ENCODE results near the gene MSI2. TPM values are rescaled to one million over a fixed set of nuclear protein-coding genes. Genes with fewer than 3 reads are reported as not detected.

MSI2 gene
- total and polyA plus RNA-seq, 9 of the 15 experiments (the other 6 are each of a cell fraction or from before 2014, with no cell fraction given): 4.6 to 61.8 (median 42.4) TPM

GRCh38 chr17:57677301-57677700 is 421.0 kb downstream of the MSI2 start:
- POLR2A ChIA-PET: no interaction called here
- Histone ChIP-seq H3K36me3 (ENCODE audit: control insufficient read depth, insufficient read depth, low read length) (peaks cover 5% of the 10 kb centered on the region; the same call in 1 of the 3 replicates), H3K27ac (ENCODE audit: extremely low read depth, low read depth, low read length) (no peak overlapping the region), H3K79me2 (ENCODE audit: control insufficient read depth, insufficient read depth, low read length) (no peaks in the 10 kb centered on the region), H2AFZ (ENCODE audit: low read depth, low read length) (no peak overlapping the region), H3K9me3 (replicated peaks; ENCODE audit: control insufficient read depth, insufficient read depth, low read depth, low read length) (no peaks in the 10 kb centered on the region), H3K4me3 (no peak overlapping the region), H4K20me1 (replicated peaks; ENCODE audit: control insufficient read depth, insufficient read depth, low read length) (no peaks in the 10 kb centered on the region; the same call in 1 of the 2 replicates), H3K4me1 (replicated peaks in 1 of 2; ENCODE audit: control insufficient read depth in 2 of 2, insufficient read depth in 2 of 2, low read length in 2 of 2) (no peaks in the 10 kb centered on the region), H3K9ac (ENCODE audit: insufficient read depth in 1 of 2, low read depth in 2 of 2, low read length in 2 of 2) (no peak overlapping the region), H3K9me1 (ENCODE audit: control insufficient read depth, insufficient read depth, low read length) (no peaks in the 10 kb centered on the region), H3K4me2 (ENCODE audit: insufficient read depth, low read length) (no peak overlapping the region), H3K27me3 (ENCODE audit: control insufficient read depth in 2 of 2, insufficient read depth in 2 of 2, low read length in 2 of 2) (no peaks in the 10 kb centered on the region)
- TF ChIP-seq POU5F1 (IDR thresholded peaks at IDR 0.05; ENCODE audit: borderline replicate concordance, low read depth, low read length, partially characterized antibody) (no peak), ZNF41 (CRISPR knock-in tag; conservative IDR thresholded peaks at IDR 0.05) (no peak), ZNF609 (CRISPR knock-in tag; IDR thresholded peaks at IDR 0.05; ENCODE audit: borderline replicate concordance) (no peak), NR1H2 (CRISPR knock-in tag; IDR thresholded peaks at IDR 0.05) (no peak), GTF2F1 (IDR thresholded peaks at IDR 0.05; ENCODE audit: low read depth, low read length) (no peak), MED1 (CRISPR knock-in tag; IDR thresholded peaks at IDR 0.05; ENCODE audit: borderline replicate concordance) (no peak), ARID2 (IDR thresholded peaks at IDR 0.05) (no peak), SP1 (CRISPR knock-in tag; IDR thresholded peaks at IDR 0.05) (no peak), CCNT2 (IDR thresholded peaks at IDR 0.05; ENCODE audit: borderline replicate concordance, extremely low read depth, insufficient read length, low read depth, low read length) (no peak), STAT5A (IDR thresholded peaks at IDR 0.05; ENCODE audit: borderline replicate concordance, low read length) (no peak), ZNF408 (CRISPR knock-in tag; IDR thresholded peaks at IDR 0.05; ENCODE audit: low read depth) (no peak), POLR2AphosphoS5 (IDR thresholded peaks at IDR 0.05; ENCODE audit: control insufficient read depth, insufficient read depth, low read depth, low read length) (no peak), ZNF696 (CRISPR knock-in tag; conservative IDR thresholded peaks at IDR 0.05) (no peak), MEF2A (IDR thresholded peaks at IDR 0.05; ENCODE audit: control insufficient read depth, low read depth, low read length) (no peak)
- CTCF ChIA-PET (ENCODE audit: low intra/inter-chr PET ratio): interaction anchor here (0.7 kb wide), 1 partner anchor 434 kb away, joined by 3 read pairs; no protein-coding TSS in a partner anchor
- no peak for FAIRE-seq
- no TSS peak for BruUV-seq (replicated peaks)
- in situ Hi-C loops (cut with MboI) (no loop called here), intact Hi-C loops (cut with micrococcal nuclease) (no loop called here)
- no peak for DNase-seq (ENCODE audit: extremely low read depth in 1 of 4, low spot score in 3 of 4)
- WGBS (ENCODE audit: insufficient coverage, low coverage, missing lambda C conversion rate): 50% methylated on average over 5 of the region's 5 CpGs
- ATAC-seq: no peak

All from K562 (cell line).